GM21390 (cell line): ENCODE data around the gene ZAP70.

ENCODE experiments used
- ATAC-seq: cut with Tn5 transposase; IDR thresholded peaks from one replicate; pipeline ENCODE4 v1.9.1; 2021; ENCODE audit not compliant: unreplicated experiment

Gene ZAP70

DNA sequence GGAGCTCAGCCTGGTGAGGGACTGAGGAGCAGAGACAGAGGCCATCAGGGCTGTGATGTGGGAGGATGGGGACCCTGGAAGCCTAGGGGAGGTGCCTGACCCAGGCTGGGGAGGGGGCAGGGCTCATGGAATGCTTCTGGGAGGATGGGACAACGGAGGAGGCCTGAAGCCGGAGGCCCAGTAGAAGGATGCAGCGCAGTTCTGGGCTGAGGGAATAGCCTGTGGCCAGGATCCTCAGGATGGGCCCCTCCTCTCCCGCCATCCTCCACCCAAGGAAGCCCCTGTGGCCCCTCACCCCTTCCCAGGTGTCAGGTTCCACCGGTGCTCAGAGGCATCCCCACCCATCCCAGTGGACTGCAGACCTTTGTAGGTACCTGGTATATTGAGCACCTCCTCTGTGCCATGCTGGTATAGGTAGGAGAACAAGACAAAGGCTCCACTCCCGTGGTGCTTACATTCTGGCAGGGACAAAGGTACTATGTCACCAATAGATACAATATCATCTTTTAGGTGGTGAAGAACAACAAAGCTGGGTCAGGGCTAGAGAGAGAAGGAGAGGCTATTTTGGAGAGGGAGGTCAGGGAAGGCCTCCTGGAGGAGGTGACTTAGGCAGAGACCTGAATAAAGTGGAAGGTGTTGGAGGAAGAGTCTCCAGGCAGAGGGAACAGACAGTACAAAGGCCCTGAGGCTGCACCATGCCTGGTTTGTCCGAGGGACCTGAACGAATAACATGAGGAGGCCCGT is 2.7 kb downstream of the ZAP70 start:
- ATAC-seq: no peak

DNA sequence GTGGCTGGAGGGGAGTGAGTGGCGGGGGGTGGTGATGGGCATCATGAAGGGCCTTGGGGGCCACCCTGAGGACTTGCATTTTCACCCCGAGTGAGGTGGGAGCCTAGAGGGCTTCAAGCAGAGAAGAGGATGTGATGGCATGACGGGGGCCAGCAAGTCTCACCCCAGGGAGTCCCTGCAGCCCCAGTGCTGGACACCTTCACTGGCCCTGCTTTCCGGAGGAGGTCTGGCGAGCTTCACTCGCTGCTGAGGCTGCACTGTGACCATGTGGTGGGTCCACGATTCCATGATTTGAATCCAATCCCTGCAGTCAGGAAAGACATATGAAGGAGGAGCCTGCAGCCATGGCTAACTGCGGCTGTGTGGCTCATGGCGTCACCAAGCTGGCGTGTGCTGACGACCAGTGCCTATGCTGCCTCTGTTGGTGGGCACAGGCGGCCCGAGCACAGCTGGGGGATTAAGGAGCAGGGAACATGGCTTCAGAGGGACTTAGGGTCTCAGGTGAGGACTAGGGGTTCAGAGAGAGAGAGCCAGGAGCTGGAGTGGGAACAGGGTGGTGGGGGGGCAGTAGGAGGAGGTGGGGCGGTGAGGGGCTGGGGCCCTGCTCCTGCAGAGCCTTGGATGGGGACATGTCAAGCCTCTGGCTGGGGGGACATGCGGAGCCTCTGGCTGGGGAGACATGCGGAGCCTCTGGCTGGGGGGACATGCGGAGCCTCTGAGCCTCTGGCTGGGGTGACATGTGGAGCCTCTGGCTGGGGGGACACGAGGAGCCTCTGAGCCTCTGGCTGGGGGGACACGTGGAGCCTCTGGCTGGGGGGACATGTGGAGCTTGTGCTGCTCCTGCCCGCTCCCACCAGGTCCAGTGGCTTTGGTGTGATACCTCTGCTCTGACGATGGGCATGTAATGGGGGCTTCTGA is 3.6 kb downstream of the ZAP70 start:
- ATAC-seq: no peak

DNA sequence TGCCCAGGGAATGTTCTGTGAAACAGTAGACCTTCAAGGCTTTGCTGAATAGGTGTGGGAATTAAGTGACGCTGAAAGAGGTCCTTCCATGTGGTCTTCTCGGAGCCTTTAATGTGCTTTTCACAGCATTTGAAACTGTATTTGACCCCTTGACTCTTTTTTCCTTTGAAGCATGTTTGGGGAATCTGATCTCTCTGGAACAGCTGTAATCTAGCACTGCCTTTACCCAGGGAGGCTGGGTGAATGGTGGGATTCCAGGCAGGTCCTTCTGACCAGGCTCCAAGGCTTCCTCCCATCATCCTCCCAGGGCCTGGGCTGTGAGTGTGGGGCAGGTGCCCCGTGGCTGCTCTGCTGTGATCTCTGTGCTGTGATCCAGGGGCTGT is 4.2 kb downstream of the ZAP70 start:
- no peak for ATAC-seq

GRCh38 chr2:97718051-97718882 is 4.9 kb downstream of the ZAP70 start:
- ATAC-seq: no peak

DNA sequence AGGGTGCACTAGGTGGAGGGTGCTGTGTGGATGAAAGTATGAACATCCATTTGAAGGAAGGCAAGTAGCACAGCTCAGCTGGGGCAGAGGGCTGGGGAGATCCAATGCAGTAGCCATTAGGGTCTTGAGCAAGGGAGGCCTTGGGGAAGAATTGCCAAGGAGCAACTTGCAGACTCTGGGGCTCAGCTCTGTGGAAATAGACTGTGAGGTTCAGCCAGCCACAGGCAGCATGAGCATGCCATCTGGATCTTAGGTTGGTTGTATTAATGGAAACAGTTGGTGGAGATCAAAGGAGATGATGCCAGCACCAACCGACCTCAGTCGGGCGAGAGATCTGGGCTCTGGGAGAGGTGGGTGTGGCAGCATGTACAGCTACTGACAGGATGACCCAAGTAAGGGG is 5.6 kb downstream of the ZAP70 start:
- ATAC-seq: no peak

- no peak for ATAC-seq
Observed at GRCh38 chr2:97719362-97720155, 6.2 kb downstream of the ZAP70 start.

DNA sequence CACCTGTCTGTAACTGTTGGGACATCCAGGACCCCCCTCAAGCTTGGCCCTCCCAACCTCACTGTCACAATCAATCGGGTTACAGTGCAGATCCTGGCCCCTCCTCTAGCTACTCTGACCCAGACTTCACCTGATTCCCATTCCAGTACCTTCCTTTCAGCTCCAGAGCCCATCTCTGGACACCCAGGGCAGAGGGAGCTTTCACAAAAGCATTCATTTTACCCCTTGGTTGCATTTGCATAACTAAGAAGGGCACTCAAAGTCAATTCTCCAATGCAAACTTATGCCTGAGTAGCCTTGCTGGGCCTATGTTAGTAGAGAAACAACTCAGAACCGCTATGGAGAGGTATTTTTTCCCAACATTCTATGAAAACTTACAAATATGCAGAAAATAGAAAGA is 7.4 kb downstream of the ZAP70 start:
- ATAC-seq: no peak

DNA sequence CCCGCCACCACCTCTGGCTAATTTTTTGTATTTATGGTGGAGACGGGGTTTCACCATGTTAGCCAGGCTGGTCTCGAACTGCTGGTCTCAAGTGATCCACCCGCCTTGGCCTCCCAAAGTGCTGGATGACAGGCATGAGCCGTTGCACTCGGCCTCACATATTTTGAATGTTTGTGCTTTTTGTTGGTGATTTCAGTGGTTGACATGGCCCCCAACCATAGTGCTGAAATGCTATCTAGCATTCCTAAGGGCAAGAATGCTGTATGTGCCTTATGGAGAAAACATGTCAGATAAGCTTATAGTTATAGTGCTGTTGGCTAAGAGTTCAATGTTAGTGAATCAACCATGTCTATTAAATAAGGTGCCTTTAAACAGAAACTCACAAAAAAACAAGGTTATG is 8.9 kb downstream of the ZAP70 start:
- no peak for ATAC-seq

DNA sequence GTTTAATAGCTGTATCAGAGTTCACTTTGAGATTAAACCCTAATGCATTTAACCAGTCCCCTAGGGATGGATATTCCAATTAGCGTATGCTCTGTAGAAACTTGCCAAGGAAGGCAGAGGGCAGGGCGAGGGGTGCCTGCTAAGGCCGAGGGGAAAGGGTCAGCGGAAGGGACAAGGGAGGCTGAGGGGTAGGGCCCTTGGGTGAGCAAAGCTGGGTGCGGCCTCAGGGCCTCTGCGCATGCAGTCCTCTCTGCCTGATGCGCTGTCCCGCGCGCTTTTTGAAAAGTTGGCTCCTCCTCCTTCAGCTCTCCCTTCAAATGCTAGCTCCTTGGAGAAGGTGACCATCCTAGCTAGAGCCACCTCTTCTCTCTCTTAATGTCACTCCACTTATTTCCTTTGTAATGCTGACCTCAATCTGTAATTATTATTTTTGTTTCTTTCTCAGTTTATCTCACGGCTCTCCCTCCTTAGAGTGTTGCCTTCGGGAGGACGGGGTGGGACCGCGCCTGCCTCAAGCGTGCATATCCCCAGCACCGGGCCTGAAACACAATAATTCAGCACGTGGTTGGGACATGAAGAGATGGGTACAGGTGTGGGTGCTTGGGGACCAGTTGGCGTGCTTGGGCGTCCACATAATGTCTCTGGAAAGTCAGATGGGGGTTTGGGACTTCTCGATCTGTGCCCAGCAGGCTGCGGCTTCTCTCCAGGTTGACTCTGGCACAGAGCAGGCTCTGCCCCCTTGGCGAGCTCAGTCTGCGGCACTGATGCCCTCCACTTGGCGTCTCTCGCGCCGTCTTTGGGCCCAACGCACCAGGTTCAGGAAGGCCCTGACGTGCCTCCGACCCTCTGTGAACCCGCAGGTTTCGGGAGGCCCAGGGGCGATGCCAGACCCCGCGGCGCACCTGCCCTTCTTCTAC is 10.0 kb downstream of the ZAP70 start:
- ATAC-seq: no peak

GRCh38 chr2:97724073-97724410 is 10.7 kb downstream of the ZAP70 start:
- no peak for ATAC-seq

- ATAC-seq: no peak
Observed at GRCh38 chr2:97724501-97724900, 11.1 kb downstream of the ZAP70 start.

- no peak for ATAC-seq
Observed at GRCh38 chr2:97724946-97725688, 11.7 kb downstream of the ZAP70 start.

- no peak for ATAC-seq
Observed at GRCh38 chr2:97726261-97727064, 13.1 kb downstream of the ZAP70 start.

- no peak for ATAC-seq
Observed at GRCh38 chr2:97727296-97727695, 13.9 kb downstream of the ZAP70 start.

DNA sequence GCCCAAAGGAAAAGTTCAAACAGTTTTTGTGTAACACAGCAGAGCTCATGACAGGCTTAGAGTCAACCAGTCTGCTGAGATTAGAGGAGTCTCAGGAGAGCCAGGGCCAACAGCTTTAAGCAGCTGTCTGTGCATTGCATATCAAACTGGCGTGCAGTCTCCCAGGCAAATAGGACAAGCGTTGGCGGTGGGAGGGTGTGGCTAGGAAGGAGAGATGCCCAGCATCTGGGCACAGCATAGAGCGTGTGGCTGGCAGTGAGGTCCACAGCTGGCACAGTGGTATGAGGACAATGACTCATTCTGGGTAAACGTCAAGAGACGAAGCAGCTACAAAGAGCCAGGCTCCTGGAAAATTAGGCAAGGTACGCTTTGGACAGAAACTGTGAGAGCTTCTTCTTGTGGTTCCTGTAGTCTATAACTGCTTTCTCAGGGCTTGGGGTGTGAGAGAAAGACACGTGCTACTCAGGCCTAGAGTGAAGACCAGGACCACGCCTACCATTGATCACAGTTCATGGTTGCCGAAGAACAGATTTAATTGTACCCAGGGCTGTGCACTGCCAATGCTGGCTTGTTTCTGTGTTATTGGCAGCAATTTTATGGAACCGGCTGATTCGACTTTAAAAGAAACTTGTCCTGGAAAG is 14.8 kb downstream of the ZAP70 start:
- no peak for ATAC-seq

DNA sequence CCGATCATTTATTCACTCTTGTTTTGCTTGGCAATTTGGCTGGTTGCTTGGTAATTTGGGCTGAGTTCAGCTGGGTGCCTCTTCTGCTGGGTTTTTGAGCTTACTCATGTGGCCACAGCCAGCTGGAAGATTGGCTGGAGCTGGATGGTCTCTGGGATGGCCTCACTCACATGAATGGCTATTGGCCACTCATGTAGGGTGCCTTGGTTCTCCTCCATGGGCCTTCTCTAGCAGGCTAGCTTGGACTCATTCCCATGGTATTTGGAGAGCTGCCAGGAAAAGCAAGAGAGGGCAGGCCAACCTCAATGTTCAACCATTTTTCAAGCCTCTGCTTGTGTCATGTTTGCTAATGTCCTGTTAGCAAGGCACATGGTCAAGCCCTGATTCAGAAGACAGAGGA is 16.9 kb downstream of the ZAP70 start:
- no peak for ATAC-seq

DNA sequence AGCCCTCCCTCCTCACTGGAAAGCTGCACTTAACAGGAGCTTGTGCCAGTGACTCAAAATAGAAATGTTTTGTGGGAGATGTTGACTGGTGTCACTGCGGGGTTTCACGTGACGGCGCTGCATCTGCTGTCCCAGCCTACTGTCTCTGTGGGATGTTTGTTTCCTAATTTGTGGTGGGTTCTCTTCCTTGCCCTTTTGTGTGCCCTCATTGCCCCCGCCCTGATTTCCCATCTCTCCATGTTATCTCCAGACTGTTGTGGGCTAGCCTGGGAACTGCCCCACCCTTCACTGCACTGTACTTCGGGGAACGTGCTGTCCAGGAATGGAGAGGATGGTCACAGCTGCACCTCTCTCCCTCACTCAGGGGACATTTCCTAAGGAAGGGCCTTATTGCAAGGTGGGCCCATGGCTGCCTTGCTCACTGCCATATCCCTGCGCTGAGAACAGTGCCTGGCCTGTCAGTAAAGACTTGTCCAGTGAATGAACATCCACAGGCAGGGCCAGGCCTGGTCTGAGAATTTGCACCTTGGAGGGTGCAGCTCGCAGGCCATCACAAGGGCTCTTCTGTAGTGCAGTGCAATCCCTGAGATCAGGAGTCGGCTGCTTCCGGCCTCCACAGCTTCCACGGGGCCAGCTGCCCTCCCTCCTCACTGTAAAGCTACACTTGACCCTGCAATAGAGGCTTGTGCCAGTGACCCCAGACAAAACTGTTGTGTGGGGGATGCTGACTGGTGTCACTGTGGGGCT is 18.1 kb downstream of the ZAP70 start:
- ATAC-seq: no peak
